NCI-H2171 (cell line): Measurements from ENCODE around the gene MCL1.
A peak's percentile ranks its signal among the peaks of the same experiment; 100 is the strongest.
"Not testable (repeated sequence)": the region's sequence is repeated elsewhere in the genome, so short reads cannot be mapped to it uniquely, and the experiment has no call there.

Experiments
- DNase-seq: peaks from one replicate; lab custom pipeline; 2025; lab: John Stamatoyannopoulos, UW

MCL1 gene

GRCh38 chr1:150602372-150602771 is 23.0 kb upstream of the MCL1 start:
- DNase-seq, result not testable (repeated sequence)

- no peak for DNase-seq
Measured at GRCh38 chr1:150601540-150601939, 22.1 kb upstream of the MCL1 start.

- not testable (repeated sequence) for DNase-seq
Measured at GRCh38 chr1:150598346-150598745, 18.9 kb upstream of the MCL1 start.

- no peak for DNase-seq
Measured at GRCh38 chr1:150596976-150597375, 17.6 kb upstream of the MCL1 start.

GRCh38 chr1:150596095-150596892 is 16.9 kb upstream of the MCL1 start:
- no peak for DNase-seq

- DNase-seq, result no peak
Measured at GRCh38 chr1:150582371-150582770, 3.0 kb upstream of the MCL1 start.

- not testable (repeated sequence) for DNase-seq
Measured at GRCh38 chr1:150581962-150582361, 2.6 kb upstream of the MCL1 start.

GRCh38 chr1:150581437-150581836 is 2.0 kb upstream of the MCL1 start:
- DNase-seq, result not testable (repeated sequence)

GRCh38 chr1:150580966-150581365 is 1.6 kb upstream of the MCL1 start:
- DNase-seq, result not testable (repeated sequence)

GRCh38 chr1:150579945-150580642 is 684 bp upstream of the MCL1 start:
- no peak for DNase-seq

GRCh38 chr1:150578272-150579109 is 919 bp downstream of the MCL1 start:
- peak; percentile 17 for DNase-seq

- no peak for DNase-seq
Measured at GRCh38 chr1:150577557-150578271, 1.7 kb downstream of the MCL1 start.

- no peak for DNase-seq
Measured at GRCh38 chr1:150576794-150577556, 2.4 kb downstream of the MCL1 start.

- no peak for DNase-seq
Measured at GRCh38 chr1:150576367-150576711, 3.1 kb downstream of the MCL1 start.

- DNase-seq, result no peak
Measured at GRCh38 chr1:150575518-150576366, 3.7 kb downstream of the MCL1 start.

GRCh38 chr1:150575072-150575489 is 4.3 kb downstream of the MCL1 start:
- DNase-seq, result no peak

- no peak for DNase-seq
Measured at GRCh38 chr1:150574260-150575071, 4.9 kb downstream of the MCL1 start.

- not testable (repeated sequence) for DNase-seq
Measured at GRCh38 chr1:150573648-150574071, 5.8 kb downstream of the MCL1 start.
